Measurements from ENCODE around the gene LEKR1.

The LEKR1 gene

DNA sequence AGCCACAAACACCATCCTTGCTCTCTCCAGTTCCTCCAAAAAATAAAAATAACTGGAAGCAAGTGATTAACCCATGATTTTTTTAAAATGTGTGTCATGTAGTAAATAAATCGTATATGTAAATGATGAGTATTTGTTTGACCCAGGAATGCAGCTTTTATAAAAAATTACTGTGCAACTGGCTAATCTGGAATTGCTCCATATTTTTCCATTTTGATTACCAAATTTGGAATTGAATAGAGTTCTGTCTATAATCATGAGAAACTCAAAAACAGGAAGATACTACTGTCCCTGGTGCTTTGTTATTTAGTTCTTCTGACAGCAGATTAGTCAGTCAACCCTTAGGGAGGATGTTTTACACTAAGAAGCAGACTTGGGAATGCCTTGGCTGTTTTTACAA, 217.6 kb downstream of the LEKR1 start:
- TF ChIP-seq, protein P1, sequence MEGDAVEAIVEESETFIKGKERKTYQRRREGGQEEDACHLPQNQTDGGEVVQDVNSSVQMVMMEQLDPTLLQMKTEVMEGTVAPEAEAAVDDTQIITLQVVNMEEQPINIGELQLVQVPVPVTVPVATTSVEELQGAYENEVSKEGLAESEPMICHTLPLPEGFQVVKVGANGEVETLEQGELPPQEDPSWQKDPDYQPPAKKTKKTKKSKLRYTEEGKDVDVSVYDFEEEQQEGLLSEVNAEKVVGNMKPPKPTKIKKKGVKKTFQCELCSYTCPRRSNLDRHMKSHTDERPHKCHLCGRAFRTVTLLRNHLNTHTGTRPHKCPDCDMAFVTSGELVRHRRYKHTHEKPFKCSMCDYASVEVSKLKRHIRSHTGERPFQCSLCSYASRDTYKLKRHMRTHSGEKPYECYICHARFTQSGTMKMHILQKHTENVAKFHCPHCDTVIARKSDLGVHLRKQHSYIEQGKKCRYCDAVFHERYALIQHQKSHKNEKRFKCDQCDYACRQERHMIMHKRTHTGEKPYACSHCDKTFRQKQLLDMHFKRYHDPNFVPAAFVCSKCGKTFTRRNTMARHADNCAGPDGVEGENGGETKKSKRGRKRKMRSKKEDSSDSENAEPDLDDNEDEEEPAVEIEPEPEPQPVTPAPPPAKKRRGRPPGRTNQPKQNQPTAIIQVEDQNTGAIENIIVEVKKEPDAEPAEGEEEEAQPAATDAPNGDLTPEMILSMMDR (IDR thresholded peaks at IDR 0.05; ENCODE audit: low read depth, low read length): no peak
- DNase-seq (ENCODE audit: extremely low read depth, low read depth): no peak

DNA sequence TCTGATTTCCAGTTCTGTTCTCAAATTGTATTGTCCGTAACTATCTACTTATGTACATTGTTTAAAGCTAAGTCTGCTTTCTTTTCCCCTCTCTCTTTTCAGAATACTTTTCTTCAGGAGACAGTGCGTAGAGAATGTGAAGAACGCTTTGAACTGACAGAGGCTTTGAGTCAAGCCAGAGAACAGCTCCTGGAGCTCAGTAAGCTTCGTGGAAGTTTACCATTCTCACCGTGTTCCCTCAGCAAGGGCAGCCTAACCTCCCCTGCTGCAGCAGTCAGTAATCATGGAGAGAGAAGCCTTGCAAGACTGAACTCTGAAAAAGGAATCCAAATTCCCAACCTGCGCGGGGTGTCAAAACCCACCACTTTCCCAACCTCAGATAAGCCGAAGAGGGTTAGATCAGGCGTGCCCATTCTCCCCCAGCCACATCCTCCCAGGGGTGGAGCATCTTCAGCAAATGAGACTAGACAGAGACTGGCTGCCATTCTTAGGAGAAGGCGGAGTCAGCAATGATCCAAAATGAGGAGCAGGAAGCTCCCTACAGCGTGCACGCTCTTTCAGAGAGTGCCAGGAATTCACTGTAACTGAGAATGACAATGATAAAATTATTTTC, 219.2 kb downstream of the LEKR1 start:
- no peak for DNase-seq (ENCODE audit: extremely low read depth, low read depth)

GRCh38 chr3:157046520-157046919, 220.4 kb downstream of the LEKR1 start:
- no peak for DNase-seq (ENCODE audit: extremely low read depth, low read depth)
- TF ChIP-seq, protein P1 (IDR thresholded peaks at IDR 0.05; ENCODE audit: low read depth, low read length): no peak

More for the DNA sequence above, 219.2 kb downstream of the LEKR1 start:
- TF ChIP-seq, protein P1 (IDR thresholded peaks at IDR 0.05; ENCODE audit: low read depth, low read length): no peak

DNA sequence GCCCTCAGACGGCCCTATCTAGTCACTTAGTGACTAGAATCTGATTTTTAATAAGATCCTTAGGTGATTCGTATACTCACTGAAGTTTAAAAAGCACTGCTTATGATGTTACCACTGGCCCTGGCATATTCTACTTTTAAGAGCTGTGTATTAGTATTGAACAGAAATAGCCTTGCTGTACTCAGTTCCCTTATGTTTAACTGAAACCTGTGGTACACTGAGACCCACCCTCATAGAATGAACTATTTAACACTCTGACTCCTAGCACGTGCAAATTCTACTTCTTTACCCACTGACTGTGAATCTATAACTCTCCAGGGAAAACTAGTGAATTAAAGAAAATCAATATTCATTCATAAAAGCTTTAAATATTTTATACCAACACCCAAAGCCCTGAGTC, 224.9 kb downstream of the LEKR1 start:
- TF ChIP-seq, protein P1 (IDR thresholded peaks at IDR 0.05; ENCODE audit: low read depth, low read length): no peak
- DNase-seq (ENCODE audit: extremely low read depth, low read depth): no peak

- no peak for DNase-seq (ENCODE audit: extremely low read depth, low read depth)
- TF ChIP-seq, protein P1 (IDR thresholded peaks at IDR 0.05; ENCODE audit: low read depth, low read length): no peak
These were observed 225.4 kb downstream of the LEKR1 start for GRCh38 chr3:157051591-157051990.

- DNase-seq (ENCODE audit: extremely low read depth, low read depth): no peak
- TF ChIP-seq, protein P1 (IDR thresholded peaks at IDR 0.05; ENCODE audit: low read depth, low read length): no peak
These were observed 229.9 kb downstream of the LEKR1 start for GRCh38 chr3:157056035-157056434.

DNA sequence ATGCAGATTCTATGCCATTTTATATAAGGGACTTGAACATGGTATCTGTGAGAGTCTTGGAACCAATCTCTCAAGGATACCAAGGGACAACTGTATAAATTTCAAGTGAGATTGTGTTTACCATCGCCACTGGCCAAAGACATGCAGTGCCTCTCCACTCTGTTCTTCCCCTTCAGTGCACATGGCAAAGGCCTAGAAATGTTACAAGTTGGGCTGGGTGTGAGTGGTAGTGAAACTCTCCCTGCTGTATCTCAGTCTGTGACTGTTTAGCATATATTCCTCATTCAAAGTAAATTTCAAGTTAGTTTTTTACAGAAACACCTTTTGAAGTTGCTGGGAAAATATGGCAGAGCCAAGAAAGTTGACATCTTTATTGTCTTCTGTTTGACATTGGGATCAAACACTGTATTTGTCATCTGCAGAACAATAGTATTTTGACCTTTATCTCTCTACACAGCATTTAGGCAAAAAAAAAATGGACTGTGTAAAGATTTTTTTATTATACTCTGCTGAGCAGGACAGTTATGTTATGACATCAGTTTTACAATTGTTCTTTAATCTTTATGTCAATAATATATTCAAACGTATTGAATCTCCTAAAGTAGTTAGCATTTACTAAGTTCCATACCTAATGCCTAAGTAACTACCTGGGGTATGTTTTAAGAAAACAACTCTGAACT, 232.4 kb downstream of the LEKR1 start:
- no peak for DNase-seq (ENCODE audit: extremely low read depth, low read depth)
- TF ChIP-seq, protein P1 (IDR thresholded peaks at IDR 0.05; ENCODE audit: low read depth, low read length): no peak

Data from AG09319 (cell line).